Measurements from ENCODE around the gene AMPD1.

Gene AMPD1

GRCh38 chr1:114695430-114696058 lies at the start of gene AMPD1:
Gene AMPD1, minus strand, starts transcription at chr1:114695546. Its CDS starts 75 bp downstream, at chr1:114695471.
- no peak for DNase-seq (ENCODE audit: low read depth in 2 of 2)

GRCh38 chr1:114741963-114742746 lies 46.8 kb upstream of the AMPD1 start:
- no peak for DNase-seq (ENCODE audit: low read depth in 2 of 2)

GRCh38 chr1:114740331-114740730 lies 45.0 kb upstream of the AMPD1 start:
- DNase-seq (ENCODE audit: low read depth in 2 of 2): no peak

- no peak for DNase-seq (ENCODE audit: low read depth in 2 of 2)
Observed at GRCh38 chr1:114737314-114737849, 42.0 kb upstream of the AMPD1 start.

- DNase-seq (ENCODE audit: low read depth in 2 of 2): no peak
Observed at GRCh38 chr1:114735479-114735878, 40.1 kb upstream of the AMPD1 start.

- no peak for DNase-seq (ENCODE audit: low read depth in 2 of 2)
Observed at GRCh38 chr1:114729782-114730181, 34.4 kb upstream of the AMPD1 start.

GRCh38 chr1:114728553-114728952 lies 33.2 kb upstream of the AMPD1 start:
- DNase-seq (ENCODE audit: low read depth in 2 of 2): no peak

GRCh38 chr1:114725230-114725629 lies 29.9 kb upstream of the AMPD1 start:
- DNase-seq (ENCODE audit: low read depth in 2 of 2): no peak

- DNase-seq (ENCODE audit: low read depth in 2 of 2): no peak
Observed at GRCh38 chr1:114723915-114724314, 28.6 kb upstream of the AMPD1 start.

- DNase-seq (ENCODE audit: low read depth in 2 of 2): no peak
Observed at GRCh38 chr1:114723457-114723856, 28.1 kb upstream of the AMPD1 start.

- no peak for DNase-seq (ENCODE audit: low read depth in 2 of 2)
Observed at GRCh38 chr1:114720492-114720891, 25.1 kb upstream of the AMPD1 start.

GRCh38 chr1:114719424-114719787 lies 24.1 kb upstream of the AMPD1 start:
- no peak for DNase-seq (ENCODE audit: low read depth in 2 of 2)

GRCh38 chr1:114718661-114719423 lies 23.5 kb upstream of the AMPD1 start:
- DNase-seq (ENCODE audit: low read depth in 2 of 2): no peak

GRCh38 chr1:114716304-114717170 lies 21.2 kb upstream of the AMPD1 start, which contains the start of gene NRAS:
Gene NRAS, minus strand, starts transcription at chr1:114716771. Its CDS starts 611 bp downstream, at chr1:114716160.
- DNase-seq (ENCODE audit: low read depth in 2 of 2): peak; percentile 93 to 94

GRCh38 chr1:114715952-114716303 lies 20.6 kb upstream of the AMPD1 start:
- DNase-seq (ENCODE audit: low read depth in 2 of 2): no peak

GRCh38 chr1:114712977-114713376 lies 17.6 kb upstream of the AMPD1 start:
- DNase-seq (ENCODE audit: low read depth in 2 of 2): no peak

GRCh38 chr1:114710360-114710759 lies 15.0 kb upstream of the AMPD1 start:
- DNase-seq (ENCODE audit: low read depth in 2 of 2): no peak

- DNase-seq (ENCODE audit: low read depth in 2 of 2): no peak
Observed at GRCh38 chr1:114707604-114708003, 12.3 kb upstream of the AMPD1 start.

- DNase-seq (ENCODE audit: low read depth in 2 of 2): no peak
Observed at GRCh38 chr1:114703242-114703641, 7.9 kb upstream of the AMPD1 start.

- DNase-seq (ENCODE audit: low read depth in 2 of 2): no peak
Observed at GRCh38 chr1:114702737-114703136, 7.4 kb upstream of the AMPD1 start.

GRCh38 chr1:114701931-114702330 lies 6.6 kb upstream of the AMPD1 start:
- no peak for DNase-seq (ENCODE audit: low read depth in 2 of 2)

All from stimulated activated CD8-positive, alpha-beta memory T cell treated with anti-CD3 and anti-CD28 coated beads, Interleukin-7, amount 100 ng/mL, for 4 hours (primary cell).